KOPT-K1 (cell line): Measurements from ENCODE around the gene PEAR1.

ENCODE experiments used
- H3K27ac ChIP-seq: fragments of 200-600 bp; sonication (generic); 2 replicates; pipeline ENCODE4 v1.5.1; 2016; ENCODE audit warnings: antibody characterized with exemption, mild to moderate bottlenecking, low read depth, low read length; ENCODE audit not compliant: poor library complexity, severe bottlenecking
- H3K36me3 ChIP-seq: fragments of 200-600 bp; sonication (generic); 2 replicates; pipeline ENCODE4 v1.5.1; 2017; ENCODE audit warnings: antibody characterized with exemption, mild to moderate bottlenecking, low read length, moderate library complexity; ENCODE audit not compliant: insufficient read depth
- H3K9me3 ChIP-seq: fragments of 200-600 bp; sonication (generic); 2 replicates; pipeline ENCODE4 v1.5.1; 2017; ENCODE audit warnings: antibody characterized with exemption, low read length, mild to moderate bottlenecking; ENCODE audit not compliant: insufficient read depth, poor library complexity, severe bottlenecking

PEAR1 gene

GRCh38 chr1:156910309-156910782, 16.8 kb downstream of the PEAR1 start:
- H3K27ac ChIP-seq = no peak overlapping the region
- no peaks in the 10 kb centered on the region for H3K36me3 ChIP-seq
- H3K9me3 ChIP-seq = no peaks in the 10 kb centered on the region

GRCh38 chr1:156911577-156912298, 18.2 kb downstream of the PEAR1 start:
- Histone ChIP-seq H3K36me3 (no peaks in the 10 kb centered on the region), H3K9me3 (no peaks in the 10 kb centered on the region), H3K27ac (no peak overlapping the region)

- Histone ChIP-seq H3K27ac (no peak overlapping the region), H3K36me3 (no peaks in the 10 kb centered on the region), H3K9me3 (no peaks in the 10 kb centered on the region)
Observed at GRCh38 chr1:156912310-156912709, 18.8 kb downstream of the PEAR1 start.

GRCh38 chr1:156912861-156913808, 19.6 kb downstream of the PEAR1 start:
- H3K9me3 ChIP-seq = no peaks in the 10 kb centered on the region
- H3K27ac ChIP-seq = no peak overlapping the region
- H3K36me3 ChIP-seq = no peaks in the 10 kb centered on the region

- Histone ChIP-seq H3K27ac (no peak overlapping the region), H3K9me3 (no peaks in the 10 kb centered on the region), H3K36me3 (no peaks in the 10 kb centered on the region)
Observed at GRCh38 chr1:156913809-156914387, 20.4 kb downstream of the PEAR1 start.

GRCh38 chr1:156914440-156914856, 20.9 kb downstream of the PEAR1 start:
- no peaks in the 10 kb centered on the region for H3K36me3 ChIP-seq
- H3K27ac ChIP-seq = no peak overlapping the region
- no peaks in the 10 kb centered on the region for H3K9me3 ChIP-seq

- H3K27ac ChIP-seq = no peak within 1 kb of the TSS
- H3K36me3 ChIP-seq = no peaks in the 10 kb centered on the region
- no peaks in the 10 kb centered on the region for H3K9me3 ChIP-seq
Observed at GRCh38 chr1:156920233-156921052, 26.9 kb downstream of the PEAR1 start, which contains the start of gene LRRC71. LRRC71 (plus strand) TSS chr1:156920632; CDS start chr1:156920804, 172 bp downstream.

- H3K9me3 ChIP-seq = no peaks in the 10 kb centered on the region
- no peaks in the 10 kb centered on the region for H3K36me3 ChIP-seq
- no peak overlapping the region for H3K27ac ChIP-seq
Observed at GRCh38 chr1:156921053-156921529, 27.6 kb downstream of the PEAR1 start.

GRCh38 chr1:156922986-156923669, 29.6 kb downstream of the PEAR1 start:
- no peak overlapping the region for H3K27ac ChIP-seq
- no peaks in the 10 kb centered on the region for H3K9me3 ChIP-seq
- no peaks in the 10 kb centered on the region for H3K36me3 ChIP-seq

GRCh38 chr1:156923670-156924477, 30.4 kb downstream of the PEAR1 start:
- Histone ChIP-seq H3K9me3 (no peaks in the 10 kb centered on the region), H3K36me3 (no peaks in the 10 kb centered on the region), H3K27ac (no peak overlapping the region)

GRCh38 chr1:156924478-156925153, 31.1 kb downstream of the PEAR1 start:
- H3K27ac ChIP-seq = no peak overlapping the region
- H3K36me3 ChIP-seq = no peaks in the 10 kb centered on the region
- H3K9me3 ChIP-seq = no peaks in the 10 kb centered on the region

GRCh38 chr1:156925154-156926010, 31.9 kb downstream of the PEAR1 start:
- Histone ChIP-seq H3K9me3 (no peaks in the 10 kb centered on the region), H3K27ac (no peak overlapping the region), H3K36me3 (no peaks in the 10 kb centered on the region)
